Brain microvascular endothelial cell (primary cell): ENCODE measurements around the gene CHST7.

Source experiments
- DNase-seq: peaks from one replicate; pipeline ENCODE4 v3.0.0-alpha.2; 2020
- H3K27ac ChIP-seq: fragments of 250-450 bp; sonication (Bioruptor Pico); 2 replicates; pipeline ENCODE4 v1.5.1; 2020; ENCODE audit warnings: mild to moderate bottlenecking, moderate library complexity
- H3K27me3 ChIP-seq: fragments of 250-450 bp; sonication (Bioruptor Pico); replicated peaks from 2 replicates; pipeline ENCODE4 v1.5.1; 2020; ENCODE audit warnings: mild to moderate bottlenecking
- H3K36me3 ChIP-seq: fragments of 250-450 bp; sonication (Bioruptor Pico); replicated peaks from 2 replicates; pipeline ENCODE4 v1.5.1; 2020; ENCODE audit warnings: mild to moderate bottlenecking
- H3K4me3 ChIP-seq: 2 replicates; pipeline ENCODE4 v1.5.1; 2011; ENCODE audit warnings: low read depth, mild to moderate bottlenecking, control low read depth, low read length, moderate library complexity
- CTCF ChIP-seq: IDR thresholded peaks from 2 replicates; pipeline ENCODE4 v1.5.1; 2011; ENCODE audit warnings: low read depth, mild to moderate bottlenecking, moderate library complexity, low read length, control low read depth, inconsistent platforms; ENCODE audit errors: missing control alignments
- in situ Hi-C: cut with HindIII; loops from 2 replicates; pipeline ENCODE4 v1.10.0; 2017; ENCODE audit warnings: low sequenced_read_pairs, low pct_ligation_motif_present

CHST7 gene

GRCh38 chrX:46575586-46575985 lies 2.0 kb downstream of the CHST7 start:
- Histone ChIP-seq H3K4me3 (peak overlapping the region; percentile 59), H3K36me3 (no peaks in the 10 kb centered on the region), H3K27me3 (no peaks in the 10 kb centered on the region), H3K27ac (no peak overlapping the region)
- in situ Hi-C loops = no loop called here
- DNase-seq = no peak
- no peak for TF ChIP-seq CTCF

GRCh38 chrX:46575991-46576392 lies 2.4 kb downstream of the CHST7 start:
- H3K27me3 ChIP-seq = no peaks in the 10 kb centered on the region
- DNase-seq = no peak
- peak overlapping the region; percentile 59 for H3K4me3 ChIP-seq
- TF ChIP-seq CTCF = no peak
- no peak overlapping the region for H3K27ac ChIP-seq
- no peaks in the 10 kb centered on the region for H3K36me3 ChIP-seq
- in situ Hi-C loops = no loop called here

GRCh38 chrX:46576458-46576857 lies 2.9 kb downstream of the CHST7 start:
- H3K27ac ChIP-seq = peak overlapping the region; percentile 43
- H3K27me3 ChIP-seq = no peaks in the 10 kb centered on the region
- H3K36me3 ChIP-seq = no peaks in the 10 kb centered on the region
- no peak for TF ChIP-seq CTCF
- in situ Hi-C loops = no loop called here
- peak overlapping the region; percentile 59 for H3K4me3 ChIP-seq
- no peak for DNase-seq

GRCh38 chrX:46577221-46578005 lies 3.8 kb downstream of the CHST7 start:
- in situ Hi-C loops = no loop called here

GRCh38 chrX:46579250-46579649 lies 5.7 kb downstream of the CHST7 start:
- H3K4me3 ChIP-seq = no peak overlapping the region
- in situ Hi-C loops = no loop called here
- H3K27me3 ChIP-seq = no peaks in the 10 kb centered on the region
- DNase-seq = no peak
- no peak overlapping the region for H3K27ac ChIP-seq
- TF ChIP-seq CTCF = no peak
- H3K36me3 ChIP-seq = no peaks in the 10 kb centered on the region

More at GRCh38 chrX:46577221-46578005, 3.8 kb downstream of the CHST7 start:
- Histone ChIP-seq H3K36me3 (no peaks in the 10 kb centered on the region), H3K27ac (peak overlapping the region; percentile 43), H3K4me3 (no peak overlapping the region), H3K27me3 (no peaks in the 10 kb centered on the region)
- DNase-seq = peak; percentile 37
- no peak for TF ChIP-seq CTCF

- no peak for DNase-seq
- H3K27ac ChIP-seq = no peak overlapping the region
- no peak overlapping the region for H3K4me3 ChIP-seq
- in situ Hi-C loops = no loop called here
- no peaks in the 10 kb centered on the region for H3K36me3 ChIP-seq
- no peaks in the 10 kb centered on the region for H3K27me3 ChIP-seq
- TF ChIP-seq CTCF = no peak
These were observed 7.0 kb downstream of the CHST7 start for GRCh38 chrX:46580613-46581012.
